Aorta (tissue), 4 donors: ENCODE results near the gene HBZ. TPM values are rescaled to one million over a fixed set of nuclear protein-coding genes. Genes with fewer than 3 reads are reported as not detected.

Experiments
- polyA plus RNA-seq, 2 donors: library from polyadenylated mRNA; stranded (reverse); fragments of 200-250 nt; gene quantifications; one replicate each; pipeline ENCODE4 v1.2.3, GENCODE V29; 2013
- total RNA-seq, 2 donors: library from RNA; stranded (reverse); fragmentation: NEBNext Ultra II Directional; extraction: Animal tissue kit (Norgen Biotek cat#: 25700); gene quantifications; one replicate each; pipeline ENCODE4 v1.2.1, GENCODE V29; 2021
- donor health status: healthy with polysubstance abuse.
- donor health status: Bipolar disorder and iron deficiency.
- donor health status: DM: no; HTN: no; CAD: no.
- donor health status: DM: yes; HTN: yes; CAD: no.

Gene HBZ
- total and polyA plus RNA-seq, 4 donors = not detected

Other genes starting within 250 kb of the HBZ start
- 1 to 10 TPM; 6.0 to 6.1 TPM for gene POLR3K, start 99.0 kb upstream of the HBZ start, total RNA-seq
- gene POLR3K, start 99.0 kb upstream of the HBZ start, polyA plus RNA-seq = 10 to 100 TPM in 1 of 2 donors, 1 to 10 TPM in 1; 8.5 to 10.9 TPM
- 10 to 100 TPM; 10.7 to 11.1 TPM for gene SNRNP25, start 98.8 kb upstream of the HBZ start, total RNA-seq
- 10 to 100 TPM; 18.5 to 32.2 TPM for gene SNRNP25, start 98.8 kb upstream of the HBZ start, polyA plus RNA-seq
- gene RHBDF1, start 80.0 kb upstream of the HBZ start, total RNA-seq = 10 to 100 TPM; 79.2 to 91.0 TPM
- 100 to 1,000 TPM in 1 of 2 donors, 10 to 100 TPM in 1; 23.7 to 215 TPM for gene RHBDF1, start 80.0 kb upstream of the HBZ start, polyA plus RNA-seq
- 10 to 100 TPM; 56.2 to 59.5 TPM for gene MPG, start 74.4 kb upstream of the HBZ start, total RNA-seq
- 100 to 1,000 TPM in 1 of 2 donors, 10 to 100 TPM in 1; 88.7 to 213 TPM for gene MPG, start 74.4 kb upstream of the HBZ start, polyA plus RNA-seq
- gene NPRL3, start 14.0 kb upstream of the HBZ start, total RNA-seq = 10 to 100 TPM; 13.4 to 29.0 TPM
- 10 to 100 TPM in 1 of 2 donors, 1 to 10 TPM in 1; 5.8 to 16.3 TPM for gene NPRL3, start 14.0 kb upstream of the HBZ start, polyA plus RNA-seq
- gene HBM, start 13.3 kb downstream of the HBZ start, total RNA-seq = 1 to 10 TPM in 1 of 2 donors, not detected in 1; 3.1 TPM
- gene HBM, start 13.3 kb downstream of the HBZ start, polyA plus RNA-seq = not detected
- gene HBA2, start 20.2 kb downstream of the HBZ start, total RNA-seq = 1,000 to 10,000 TPM in 1 of 2 donors, 100 to 1,000 TPM in 1; 448 to 1,265 TPM
- 10 to 100 TPM; 30.6 to 35.8 TPM for gene HBA2, start 20.2 kb downstream of the HBZ start, polyA plus RNA-seq
- gene HBA1, start 24.0 kb downstream of the HBZ start, total RNA-seq = 1,000 to 10,000 TPM in 1 of 2 donors, 100 to 1,000 TPM in 1; 559 to 1,337 TPM
- gene HBA1, start 24.0 kb downstream of the HBZ start, polyA plus RNA-seq = 1 to 10 TPM in 1 of 2 donors, not detected in 1; 8.0 TPM
- not detected for gene HBQ1, start 27.8 kb downstream of the HBZ start, total RNA-seq
- gene HBQ1, start 27.8 kb downstream of the HBZ start, polyA plus RNA-seq = not detected
- 10 to 100 TPM; 69.5 to 98.5 TPM for gene LUC7L, start 76.8 kb downstream of the HBZ start, total RNA-seq
- gene LUC7L, start 76.8 kb downstream of the HBZ start, polyA plus RNA-seq = 100 to 1,000 TPM in 1 of 2 donors, 10 to 100 TPM in 1; 28.4 to 346 TPM
- 10 to 100 TPM; 58.0 to 60.7 TPM for gene FAM234A, start 82.2 kb downstream of the HBZ start, total RNA-seq
- gene FAM234A, start 82.2 kb downstream of the HBZ start, polyA plus RNA-seq = 10 to 100 TPM; 32.2 to 53.0 TPM
- 10 to 100 TPM in 1 of 2 donors, 1 to 10 TPM in 1; 3.3 to 35.2 TPM for gene RGS11, start 123.3 kb downstream of the HBZ start, total RNA-seq
- gene RGS11, start 123.3 kb downstream of the HBZ start, polyA plus RNA-seq = 10 to 100 TPM in 1 of 2 donors, 1 to 10 TPM in 1; 5.4 to 76.5 TPM
- gene ARHGDIG, start 127.9 kb downstream of the HBZ start, total RNA-seq = 1 to 10 TPM in 1 of 2 donors, not detected in 1; 3.1 TPM
- under 1 TPM in 1 of 2 donors, not detected in 1; 0.75 TPM for gene ARHGDIG, start 127.9 kb downstream of the HBZ start, polyA plus RNA-seq
- 1 to 10 TPM in 1 of 2 donors, not detected in 1; 1.6 TPM for gene PDIA2, start 130.5 kb downstream of the HBZ start, total RNA-seq
- gene PDIA2, start 130.5 kb downstream of the HBZ start, polyA plus RNA-seq = 1 to 10 TPM; 5.3 to 6.3 TPM
- 10 to 100 TPM; 17.0 to 19.8 TPM for gene AXIN1, start 200.1 kb downstream of the HBZ start, total RNA-seq
- gene AXIN1, start 200.1 kb downstream of the HBZ start, polyA plus RNA-seq = 10 to 100 TPM in 1 of 2 donors, 1 to 10 TPM in 1; 9.1 to 14.2 TPM
- gene MRPL28, start 217.9 kb downstream of the HBZ start, total RNA-seq = 10 to 100 TPM; 35.5 to 38.0 TPM
- gene MRPL28, start 217.9 kb downstream of the HBZ start, polyA plus RNA-seq = 100 to 1,000 TPM in 1 of 2 donors, 10 to 100 TPM in 1; 42.6 to 107 TPM
- gene PGAP6, start 229.3 kb downstream of the HBZ start, total RNA-seq = 10 to 100 TPM; 38.9 to 39.0 TPM
- 10 to 100 TPM; 27.4 to 41.4 TPM for gene PGAP6, start 229.3 kb downstream of the HBZ start, polyA plus RNA-seq
- gene NME4, start 244.6 kb downstream of the HBZ start, total RNA-seq = 10 to 100 TPM; 65.6 to 81.9 TPM
- gene NME4, start 244.6 kb downstream of the HBZ start, polyA plus RNA-seq = 100 to 1,000 TPM in 1 of 2 donors, 10 to 100 TPM in 1; 95.5 to 128 TPM
- gene DECR2, start 249.2 kb downstream of the HBZ start, total RNA-seq = 10 to 100 TPM; 10.9 to 15.9 TPM
- 10 to 100 TPM; 16.2 to 21.8 TPM for gene DECR2, start 249.2 kb downstream of the HBZ start, polyA plus RNA-seq